Loucy (cell line): ENCODE measurements around the gene AMN.

Source experiments
- H2AFZ ChIP-seq: fragments of 200-600 bp; sonication (generic); 2 replicates; pipeline ENCODE4 v1.6.0; 2016; ENCODE audit warnings: antibody characterized with exemption, mild to moderate bottlenecking, low read length, moderate library complexity
- H3F3A ChIP-seq: fragments of 200-600 bp; 2 replicates; pipeline ENCODE4 v1.6.0; 2016; ENCODE audit warnings: antibody characterized with exemption, low read depth, mild to moderate bottlenecking
- H3K27me3 ChIP-seq: fragments of 200-600 bp; sonication (generic); 2 replicates; pipeline ENCODE4 v1.6.1; 2014; ENCODE audit warnings: low read length, mild to moderate bottlenecking; ENCODE audit not compliant: insufficient read depth, poor library complexity, severe bottlenecking
- H3K36me3 ChIP-seq: fragments of 200-600 bp; sonication (generic); 2 replicates; pipeline ENCODE4 v1.6.1; 2016; ENCODE audit warnings: low read length; ENCODE audit not compliant: insufficient read depth
- H3K4me1 ChIP-seq: fragments of 200-600 bp; sonication (generic); 2 replicates; pipeline ENCODE4 v1.5.1; 2014; ENCODE audit warnings: low read length, mild to moderate bottlenecking; ENCODE audit not compliant: insufficient read depth, poor library complexity, severe bottlenecking
- H3K4me2 ChIP-seq: fragments of 200-600 bp; sonication (generic); 2 replicates; pipeline ENCODE4 v1.6.0; 2014; ENCODE audit warnings: antibody characterized with exemption, low read length, low read depth, mild to moderate bottlenecking; ENCODE audit not compliant: poor library complexity, severe bottlenecking
- H3K4me3 ChIP-seq: fragments of 200-600 bp; sonication (generic); 2 replicates; pipeline ENCODE4 v1.5.1; 2014; ENCODE audit warnings: low read length, mild to moderate bottlenecking, mixed read lengths; ENCODE audit not compliant: poor library complexity, severe bottlenecking
- H3K79me2 ChIP-seq: fragments of 200-600 bp; sonication (generic); 2 replicates; pipeline ENCODE4 v1.6.1; 2014; ENCODE audit warnings: low read length; ENCODE audit not compliant: insufficient read depth
- H3K9ac ChIP-seq: fragments of 200-600 bp; sonication (generic); 2 replicates; pipeline ENCODE4 v1.6.0; 2014; ENCODE audit warnings: mild to moderate bottlenecking, low read depth, low read length, moderate library complexity; ENCODE audit not compliant: poor library complexity, severe bottlenecking
- H3K9me2 ChIP-seq: fragments of 200-600 bp; sonication (generic); replicated peaks from 2 replicates; pipeline ENCODE4 v1.6.1; 2016; ENCODE audit warnings: low read depth, low read length, mixed read lengths
- H3K9me3 ChIP-seq: fragments of 200-600 bp; sonication (generic); 2 replicates; pipeline ENCODE4 v1.6.1; 2014; ENCODE audit warnings: mild to moderate bottlenecking, antibody characterized with exemption, low read length, low read depth; ENCODE audit not compliant: insufficient read depth
- H4K20me1 ChIP-seq: fragments of 200-600 bp; sonication (generic); 2 replicates; pipeline ENCODE4 v1.6.0; 2014; ENCODE audit warnings: antibody characterized with exemption, low read length, mild to moderate bottlenecking; ENCODE audit not compliant: insufficient read depth, poor library complexity, severe bottlenecking
- EZH2phosphoT487 ChIP-seq: fragments of 200-600 bp; IDR thresholded peaks from 2 replicates; pipeline ENCODE4 v1.6.1; 2018; ENCODE audit warnings: antibody characterized with exemption, mild to moderate bottlenecking, moderate library complexity, borderline replicate concordance
- TF ChIP-seq, protein P1 (sequence below): fragments of 200-600 bp; sonication (generic); conservative IDR thresholded peaks from 2 replicates; pipeline ENCODE4 v1.5.1; 2014; ENCODE audit warnings: mild to moderate bottlenecking, antibody characterized with exemption, low read length

Gene AMN

GRCh38 chr14:102927346-102927877 lies 4.9 kb downstream of the AMN start:
- no peaks in the 10 kb centered on the region for H3K79me2 ChIP-seq
- no peaks in the 10 kb centered on the region for H3K9me2 ChIP-seq
- no peak overlapping the region for H3K9ac ChIP-seq
- TF ChIP-seq EZH2phosphoT487: no peak
- TF ChIP-seq, protein P1, sequence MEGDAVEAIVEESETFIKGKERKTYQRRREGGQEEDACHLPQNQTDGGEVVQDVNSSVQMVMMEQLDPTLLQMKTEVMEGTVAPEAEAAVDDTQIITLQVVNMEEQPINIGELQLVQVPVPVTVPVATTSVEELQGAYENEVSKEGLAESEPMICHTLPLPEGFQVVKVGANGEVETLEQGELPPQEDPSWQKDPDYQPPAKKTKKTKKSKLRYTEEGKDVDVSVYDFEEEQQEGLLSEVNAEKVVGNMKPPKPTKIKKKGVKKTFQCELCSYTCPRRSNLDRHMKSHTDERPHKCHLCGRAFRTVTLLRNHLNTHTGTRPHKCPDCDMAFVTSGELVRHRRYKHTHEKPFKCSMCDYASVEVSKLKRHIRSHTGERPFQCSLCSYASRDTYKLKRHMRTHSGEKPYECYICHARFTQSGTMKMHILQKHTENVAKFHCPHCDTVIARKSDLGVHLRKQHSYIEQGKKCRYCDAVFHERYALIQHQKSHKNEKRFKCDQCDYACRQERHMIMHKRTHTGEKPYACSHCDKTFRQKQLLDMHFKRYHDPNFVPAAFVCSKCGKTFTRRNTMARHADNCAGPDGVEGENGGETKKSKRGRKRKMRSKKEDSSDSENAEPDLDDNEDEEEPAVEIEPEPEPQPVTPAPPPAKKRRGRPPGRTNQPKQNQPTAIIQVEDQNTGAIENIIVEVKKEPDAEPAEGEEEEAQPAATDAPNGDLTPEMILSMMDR: no peak
- H3K27me3 ChIP-seq: no peaks in the 10 kb centered on the region
- no peaks in the 10 kb centered on the region for H4K20me1 ChIP-seq
- no peaks in the 10 kb centered on the region for H3F3A ChIP-seq
- no peaks in the 10 kb centered on the region for H3K36me3 ChIP-seq
- no peak overlapping the region for H3K4me3 ChIP-seq
- no peaks in the 10 kb centered on the region for H3K9me3 ChIP-seq
- H2AFZ ChIP-seq: no peak overlapping the region; the same call in 1 of the 2 replicates
- H3K4me2 ChIP-seq: no peak overlapping the region
- H3K4me1 ChIP-seq: peaks cover 10% of the 10 kb centered on the region

GRCh38 chr14:102927878-102928411 lies 5.5 kb downstream of the AMN start:
- peak overlapping the region; percentile 76 for H3K4me3 ChIP-seq
- no peaks in the 10 kb centered on the region for H4K20me1 ChIP-seq
- peak overlapping the region; percentile 81 for H3K4me2 ChIP-seq
- no peaks in the 10 kb centered on the region for H3K36me3 ChIP-seq
- H3K9me2 ChIP-seq: no peaks in the 10 kb centered on the region
- peak overlapping the region; percentile 62 for H3K9ac ChIP-seq
- no peaks in the 10 kb centered on the region for H3K27me3 ChIP-seq
- TF ChIP-seq, protein P1: no peak
- no peak for TF ChIP-seq EZH2phosphoT487
- H3F3A ChIP-seq: no peaks in the 10 kb centered on the region
- H3K4me1 ChIP-seq: peaks cover 10% of the 10 kb centered on the region
- peak overlapping the region; percentile 99 for H2AFZ ChIP-seq
- H3K9me3 ChIP-seq: no peaks in the 10 kb centered on the region
- no peaks in the 10 kb centered on the region for H3K79me2 ChIP-seq

DNA sequence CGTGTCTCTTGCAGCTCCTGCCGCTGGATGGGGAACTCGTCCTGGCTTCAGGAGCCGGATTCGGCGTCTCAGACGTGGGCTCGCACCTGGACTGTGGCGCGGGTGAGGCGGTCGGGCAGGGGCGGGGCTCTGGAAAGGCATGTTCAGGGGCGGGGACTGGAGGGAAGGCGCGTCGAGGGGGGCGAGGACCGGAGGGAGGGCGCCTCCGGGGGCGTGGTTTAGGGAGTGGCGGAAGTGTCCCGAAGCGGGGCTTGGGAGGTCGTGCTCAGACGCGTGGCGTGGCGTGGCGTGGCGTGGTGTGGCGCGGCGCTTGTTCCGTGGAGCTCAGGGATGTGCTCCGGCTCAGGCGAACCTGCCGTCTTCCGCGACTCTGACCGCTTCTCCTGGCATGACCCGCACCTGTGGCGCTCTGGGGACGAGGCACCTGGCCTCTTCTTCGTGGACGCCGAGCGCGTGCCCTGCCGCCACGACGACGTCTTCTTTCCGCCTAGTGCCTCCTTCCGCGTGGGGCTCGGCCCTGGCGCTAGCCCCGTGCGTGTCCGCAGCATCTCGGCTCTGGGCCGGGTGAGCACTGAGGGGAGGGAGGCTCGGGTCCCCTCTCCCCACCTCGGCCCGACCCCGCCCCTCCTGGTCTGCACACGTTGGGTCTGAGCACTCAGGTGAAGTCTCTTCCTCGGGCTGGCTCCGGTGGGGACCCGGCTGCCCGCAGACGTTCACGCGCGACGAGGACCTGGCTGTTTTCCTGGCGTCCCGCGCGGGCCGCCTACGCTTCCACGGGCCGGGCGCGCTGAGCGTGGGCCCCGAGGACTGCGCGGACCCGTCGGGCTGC lies 6.2 kb downstream of the AMN start:
- H4K20me1 ChIP-seq: no peaks in the 10 kb centered on the region
- peak overlapping the region; percentile 76 for H3K4me3 ChIP-seq
- H3F3A ChIP-seq: no peaks in the 10 kb centered on the region
- H2AFZ ChIP-seq: peak overlapping the region; percentile 99
- H3K9ac ChIP-seq: peak overlapping the region; percentile 62
- H3K27me3 ChIP-seq: no peaks in the 10 kb centered on the region
- no peaks in the 10 kb centered on the region for H3K9me3 ChIP-seq
- no peaks in the 10 kb centered on the region for H3K36me3 ChIP-seq
- H3K79me2 ChIP-seq: no peaks in the 10 kb centered on the region
- no peaks in the 10 kb centered on the region for H3K9me2 ChIP-seq
- no peak for TF ChIP-seq EZH2phosphoT487
- TF ChIP-seq, protein P1: no peak
- peaks cover 10% of the 10 kb centered on the region for H3K4me1 ChIP-seq
- H3K4me2 ChIP-seq: peak overlapping the region; percentile 81
